Prostate gland (tissue), 1 donor: ENCODE data around the gene RBAK.

Experiments
- POLR2A ChIP-seq: fragments of 450-650 bp; IDR thresholded peaks from one replicate; pipeline ENCODE4 v1.6.1; 2016; ENCODE audit warnings: antibody characterized with exemption, mild to moderate bottlenecking
- POLR2AphosphoS5 ChIP-seq: sonication (generic); formaldehyde crosslinking; IDR thresholded peaks from one replicate; pipeline ENCODE4 v1.6.1; 2017; ENCODE audit warnings: antibody characterized with exemption

DNA sequence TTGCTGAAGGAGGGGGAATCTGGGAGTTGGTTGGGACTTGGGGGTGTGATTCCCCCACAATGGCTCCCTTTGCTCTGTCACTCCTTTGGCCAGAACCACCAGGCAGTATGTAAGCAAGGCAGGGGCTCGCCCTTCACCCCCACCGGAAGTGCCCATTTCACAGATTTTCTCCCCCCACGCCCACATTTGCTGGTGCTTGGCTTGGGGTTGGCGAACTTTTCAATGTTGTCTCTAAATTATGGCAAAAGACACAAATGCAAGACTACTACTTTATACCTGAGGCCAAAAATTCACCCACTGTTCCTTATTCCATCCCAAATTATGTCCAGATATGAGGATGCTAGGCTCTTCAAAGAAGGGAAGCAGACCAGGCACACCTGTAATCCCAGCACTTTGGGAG lies 24.5 kb downstream of the RBAK start:
- no peak for TF ChIP-seq POLR2AphosphoS5
- TF ChIP-seq POLR2A, result no peak
